Activated CD8-positive, alpha-beta T cell treated with anti-CD3 and anti-CD28 coated beads for 36 hours (primary cell): ENCODE measurements around the gene ABCA13. TPM values are rescaled to one million over a fixed set of nuclear protein-coding genes. Genes with fewer than 3 reads are reported as not detected.

ENCODE experiments used
- ATAC-seq: fragments of 200-7000 bp; cut with Tn5 transposase; one replicate; pipeline ENCODE4 v1.10.0; 2021; ENCODE audit warnings: mild to moderate bottlenecking, moderate library complexity
- CTCF ChIA-PET: fragments of 350-600 bp; sonication (Branson Sonifier 250); formaldehyde crosslinking; loops from one replicate; lab custom pipeline; 2021; ENCODE audit warnings: antibody characterized with exemption; lab: Charles Lee
- POLR2A ChIA-PET: fragments of 350-600 bp; sonication (Branson Sonifier 250); formaldehyde crosslinking; loops from one replicate; lab custom pipeline; 2021; ENCODE audit warnings: antibody characterized with exemption; lab: Charles Lee
- DNase-seq: peaks from one replicate; pipeline ENCODE4 v3.0.0-alpha.2; 2020
- H3K27ac Mint-ChIP-seq: one replicate; pipeline ENCODE4 v1.8.0; 2021; ENCODE audit warnings: mild to moderate bottlenecking, mixed read lengths
- H3K27me3 Mint-ChIP-seq: one replicate; pipeline ENCODE4 v1.8.0; 2021; ENCODE audit warnings: mixed read lengths
- H3K36me3 Mint-ChIP-seq: one replicate; pipeline ENCODE4 v1.8.0; 2021; ENCODE audit warnings: low read depth, mixed read lengths
- H3K4me1 Mint-ChIP-seq: one replicate; pipeline ENCODE4 v1.8.0; 2021; ENCODE audit warnings: low read depth, mixed read lengths
- H3K4me3 Mint-ChIP-seq: one replicate; pipeline ENCODE4 v1.8.0; 2021; ENCODE audit warnings: mild to moderate bottlenecking, moderate library complexity, mixed read lengths
- H3K9me3 Mint-ChIP-seq: one replicate; pipeline ENCODE4 v1.8.0; 2021; ENCODE audit warnings: mixed read lengths
- CTCF ChIP-seq: fragments of 200-600 bp; IDR thresholded peaks from one replicate; pipeline ENCODE4 v1.8.0; 2022; ENCODE audit warnings: antibody characterized with exemption, mild to moderate bottlenecking
- intact Hi-C: fragments of 100-400 bp; cut with micrococcal nuclease; formaldehyde crosslinking; loops from one replicate; pipeline ENCODE4 v1.10.0; 2022
- total RNA-seq, 2 experiments: library from RNA; stranded (reverse); gene quantifications; one replicate each; pipeline ENCODE4 v1.2.3, GENCODE V29; 2021

ABCA13 gene
- total RNA-seq, 2 experiments from 2014 or later, result not detected

- H3K27me3 Mint-ChIP-seq, result no peaks in the 10 kb centered on the region
- H3K4me3 Mint-ChIP-seq, result no peak overlapping the region
- ChIA-PET CTCF (no interaction called here), POLR2A (no interaction called here)
- ATAC-seq, result no peak
- H3K27ac Mint-ChIP-seq, result no peak overlapping the region
- DNase-seq, result no peak
- no peaks in the 10 kb centered on the region for H3K36me3 Mint-ChIP-seq
- TF ChIP-seq CTCF, result no peak
- intact Hi-C loops, result no loop called here
- H3K4me1 Mint-ChIP-seq, result no peaks in the 10 kb centered on the region
- H3K9me3 Mint-ChIP-seq, result no peaks in the 10 kb centered on the region
These were observed 302.1 kb downstream of the ABCA13 start for GRCh38 chr7:48473205-48473865.

- H3K27me3 Mint-ChIP-seq, result no peaks in the 10 kb centered on the region
- intact Hi-C loops, result no loop called here
- TF ChIP-seq CTCF, result no peak
- H3K36me3 Mint-ChIP-seq, result no peaks in the 10 kb centered on the region
- H3K4me3 Mint-ChIP-seq, result no peak overlapping the region
- CTCF ChIA-PET, result interaction anchor here (0.5 to 0.6 kb wide), 2 partner anchors 45 to 685 kb away, joined by 3 read pairs; no protein-coding TSS in a partner anchor
- no peaks in the 10 kb centered on the region for H3K9me3 Mint-ChIP-seq
- no peaks in the 10 kb centered on the region for H3K4me1 Mint-ChIP-seq
- H3K27ac Mint-ChIP-seq, result no peak overlapping the region
- DNase-seq, result no peak
- POLR2A ChIA-PET, result no interaction called here
- ATAC-seq, result no peak
These were observed 310.0 kb downstream of the ABCA13 start for GRCh38 chr7:48481235-48481634.

GRCh38 chr7:48497521-48497920 lies 326.3 kb downstream of the ABCA13 start:
- Mint-ChIP-seq H3K9me3 (no peaks in the 10 kb centered on the region), H3K27me3 (no peaks in the 10 kb centered on the region), H3K4me3 (no peak overlapping the region), H3K36me3 (no peaks in the 10 kb centered on the region), H3K27ac (no peak overlapping the region), H3K4me1 (no peaks in the 10 kb centered on the region)
- no peak for ATAC-seq
- intact Hi-C loops, result no loop called here
- POLR2A ChIA-PET, result no interaction called here
- CTCF ChIA-PET, result no interaction called here
- TF ChIP-seq CTCF, result no peak
- no peak for DNase-seq

- Mint-ChIP-seq H3K4me1 (no peaks in the 10 kb centered on the region), H3K27ac (no peak overlapping the region), H3K36me3 (no peaks in the 10 kb centered on the region), H3K4me3 (no peak overlapping the region), H3K27me3 (no peaks in the 10 kb centered on the region), H3K9me3 (no peaks in the 10 kb centered on the region)
- intact Hi-C loops, result no loop called here
- no peak for DNase-seq
- POLR2A ChIA-PET, result no interaction called here
- CTCF ChIA-PET, result no interaction called here
- ATAC-seq, result no peak
- TF ChIP-seq CTCF, result no peak
These were observed 330.8 kb downstream of the ABCA13 start for GRCh38 chr7:48502021-48502420.

GRCh38 chr7:48505051-48505450 lies 333.8 kb downstream of the ABCA13 start:
- DNase-seq, result no peak
- no peak for ATAC-seq
- H3K4me3 Mint-ChIP-seq, result no peak overlapping the region
- no peak for TF ChIP-seq CTCF
- no peaks in the 10 kb centered on the region for H3K4me1 Mint-ChIP-seq
- intact Hi-C loops, result no loop called here
- ChIA-PET POLR2A (no interaction called here), CTCF (no interaction called here)
- no peaks in the 10 kb centered on the region for H3K9me3 Mint-ChIP-seq
- no peak overlapping the region for H3K27ac Mint-ChIP-seq
- no peaks in the 10 kb centered on the region for H3K36me3 Mint-ChIP-seq
- no peaks in the 10 kb centered on the region for H3K27me3 Mint-ChIP-seq
